Rectal smooth muscle tissue (tissue), 1 donor: ENCODE measurements around the gene NKAP.

Experiments
- H3K27ac ChIP-seq: one replicate; pipeline ENCODE4 v1.7.0; 2013; ENCODE audit warnings: low read depth, low read length, inconsistent platforms
- H3K27me3 ChIP-seq: one replicate; pipeline ENCODE4 v1.7.0; 2013; ENCODE audit warnings: low read length; ENCODE audit not compliant: control insufficient read depth, insufficient read depth
- H3K36me3 ChIP-seq: one replicate; pipeline ENCODE4 v1.7.0; 2013; ENCODE audit warnings: low read length; ENCODE audit not compliant: control insufficient read depth, insufficient read depth
- H3K4me1 ChIP-seq: one replicate; pipeline ENCODE4 v1.7.0; 2013; ENCODE audit warnings: low read length; ENCODE audit not compliant: control insufficient read depth, insufficient read depth
- H3K4me3 ChIP-seq: one replicate; pipeline ENCODE4 v1.7.0; 2013; ENCODE audit warnings: low read length
- H3K9ac ChIP-seq: one replicate; pipeline ENCODE4 v1.7.0; 2013; ENCODE audit warnings: low read length

NKAP gene

GRCh38 chrX:119878740-119879139 lies 64.8 kb downstream of the NKAP start:
- Histone ChIP-seq H3K4me1 (no peaks in the 10 kb centered on the region), H3K27ac (no peak overlapping the region), H3K4me3 (no peak overlapping the region), H3K27me3 (no peaks in the 10 kb centered on the region), H3K9ac (no peak overlapping the region), H3K36me3 (no peaks in the 10 kb centered on the region)

GRCh38 chrX:119871599-119872395 lies 71.8 kb downstream of the NKAP start, which contains the start of the genes NDUFA1 and RNF113A:
Gene NDUFA1, plus strand, starts transcription at chrX:119871832. Its CDS starts 80 bp downstream, at chrX:119871912.
Gene RNF113A, minus strand, starts transcription at chrX:119871733. Its CDS starts 120 bp downstream, at chrX:119871613.
- peak within 1 kb of the TSS; percentile 93 for H3K9ac ChIP-seq
- no peaks in the 10 kb centered on the region for H3K36me3 ChIP-seq
- H3K27me3 ChIP-seq, result no peaks in the 10 kb centered on the region
- H3K27ac ChIP-seq, result peak within 1 kb of the TSS; percentile 91
- peak within 1 kb of the TSS; percentile 80 for H3K4me3 ChIP-seq
- H3K4me1 ChIP-seq, result no peaks in the 10 kb centered on the region

GRCh38 chrX:119871245-119871598 lies 72.3 kb downstream of the NKAP start:
- Histone ChIP-seq H3K36me3 (no peaks in the 10 kb centered on the region), H3K27me3 (no peaks in the 10 kb centered on the region), H3K4me3 (peak overlapping the region; percentile 59), H3K9ac (peak overlapping the region; percentile 33), H3K4me1 (no peaks in the 10 kb centered on the region), H3K27ac (peak overlapping the region; percentile 91)
